Loucy (cell line): ENCODE results near the gene LTA.

ENCODE experiments used
- H2AFZ ChIP-seq: fragments of 200-600 bp; sonication (generic); 2 replicates; pipeline ENCODE4 v1.6.0; 2016; ENCODE audit warnings: antibody characterized with exemption, mild to moderate bottlenecking, low read length, moderate library complexity
- H3F3A ChIP-seq: fragments of 200-600 bp; 2 replicates; pipeline ENCODE4 v1.6.0; 2016; ENCODE audit warnings: antibody characterized with exemption, low read depth, mild to moderate bottlenecking
- H3K27me3 ChIP-seq: fragments of 200-600 bp; sonication (generic); 2 replicates; pipeline ENCODE4 v1.6.1; 2014; ENCODE audit warnings: low read length, mild to moderate bottlenecking; ENCODE audit not compliant: insufficient read depth, poor library complexity, severe bottlenecking
- H3K36me3 ChIP-seq: fragments of 200-600 bp; sonication (generic); 2 replicates; pipeline ENCODE4 v1.6.1; 2016; ENCODE audit warnings: low read length; ENCODE audit not compliant: insufficient read depth
- H3K4me1 ChIP-seq: fragments of 200-600 bp; sonication (generic); 2 replicates; pipeline ENCODE4 v1.5.1; 2014; ENCODE audit warnings: low read length, mild to moderate bottlenecking; ENCODE audit not compliant: insufficient read depth, poor library complexity, severe bottlenecking
- H3K4me2 ChIP-seq: fragments of 200-600 bp; sonication (generic); 2 replicates; pipeline ENCODE4 v1.6.0; 2014; ENCODE audit warnings: antibody characterized with exemption, low read length, low read depth, mild to moderate bottlenecking; ENCODE audit not compliant: poor library complexity, severe bottlenecking
- H3K4me3 ChIP-seq: fragments of 200-600 bp; sonication (generic); 2 replicates; pipeline ENCODE4 v1.5.1; 2014; ENCODE audit warnings: low read length, mild to moderate bottlenecking, mixed read lengths; ENCODE audit not compliant: poor library complexity, severe bottlenecking
- H3K79me2 ChIP-seq: fragments of 200-600 bp; sonication (generic); 2 replicates; pipeline ENCODE4 v1.6.1; 2014; ENCODE audit warnings: low read length; ENCODE audit not compliant: insufficient read depth
- H3K9ac ChIP-seq: fragments of 200-600 bp; sonication (generic); 2 replicates; pipeline ENCODE4 v1.6.0; 2014; ENCODE audit warnings: mild to moderate bottlenecking, low read depth, low read length, moderate library complexity; ENCODE audit not compliant: poor library complexity, severe bottlenecking
- H3K9me2 ChIP-seq: fragments of 200-600 bp; sonication (generic); replicated peaks from 2 replicates; pipeline ENCODE4 v1.6.1; 2016; ENCODE audit warnings: low read depth, low read length, mixed read lengths
- H3K9me3 ChIP-seq: fragments of 200-600 bp; sonication (generic); 2 replicates; pipeline ENCODE4 v1.6.1; 2014; ENCODE audit warnings: mild to moderate bottlenecking, antibody characterized with exemption, low read length, low read depth; ENCODE audit not compliant: insufficient read depth
- H4K20me1 ChIP-seq: fragments of 200-600 bp; sonication (generic); 2 replicates; pipeline ENCODE4 v1.6.0; 2014; ENCODE audit warnings: antibody characterized with exemption, low read length, mild to moderate bottlenecking; ENCODE audit not compliant: insufficient read depth, poor library complexity, severe bottlenecking
- EZH2phosphoT487 ChIP-seq: fragments of 200-600 bp; IDR thresholded peaks from 2 replicates; pipeline ENCODE4 v1.6.1; 2018; ENCODE audit warnings: antibody characterized with exemption, mild to moderate bottlenecking, moderate library complexity, borderline replicate concordance
- TF ChIP-seq, protein P1 (sequence below): fragments of 200-600 bp; sonication (generic); conservative IDR thresholded peaks from 2 replicates; pipeline ENCODE4 v1.5.1; 2014; ENCODE audit warnings: mild to moderate bottlenecking, antibody characterized with exemption, low read length

Gene LTA

DNA sequence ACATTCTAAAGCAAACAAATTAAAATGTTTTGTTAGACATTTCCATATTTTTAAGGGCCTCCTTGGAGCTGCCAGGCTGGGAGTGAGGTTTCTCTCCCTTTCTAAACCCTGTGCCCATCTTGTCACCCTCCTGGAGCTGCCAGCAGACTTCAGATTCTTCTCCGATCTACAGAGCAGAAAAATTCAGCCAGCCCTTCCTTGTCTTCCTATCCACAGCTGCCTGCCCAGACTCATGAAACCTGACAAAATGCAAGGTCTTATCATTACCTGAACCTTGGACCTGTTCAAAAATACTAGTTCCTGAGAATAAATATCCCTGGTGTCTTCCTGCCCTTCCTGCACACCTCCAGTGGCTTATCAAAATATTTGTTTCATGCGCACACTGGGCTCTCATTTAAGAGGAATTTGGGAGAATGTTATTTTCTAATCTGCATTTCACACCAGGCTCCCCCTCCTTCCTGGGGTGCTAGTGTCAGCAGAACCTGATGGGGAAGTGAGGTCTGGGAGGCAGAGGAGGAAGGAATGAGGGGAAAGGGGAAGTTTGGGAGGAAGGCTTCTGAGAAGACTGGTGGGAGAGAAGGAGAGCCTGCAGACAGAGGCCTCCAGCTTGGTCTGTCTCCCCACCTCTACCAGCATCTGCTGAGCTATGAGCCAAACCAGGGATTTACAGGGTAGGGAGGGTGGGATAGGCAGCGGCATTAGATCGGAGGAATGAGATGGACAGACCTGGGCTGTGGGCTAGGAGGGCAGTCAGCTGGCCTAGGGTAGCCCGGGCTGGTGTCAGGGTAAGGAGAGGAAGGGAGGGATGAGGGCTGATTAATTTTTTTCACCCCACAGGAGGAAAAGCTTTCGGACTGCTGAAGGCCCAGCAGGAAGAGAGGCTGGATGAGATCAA is 42.8 kb downstream of the LTA start, which contains the start of gene AIF1:
Gene AIF1 (plus strand): TSS at position 551 of the 895 bp plus-strand sequence. CDS start 96 bp downstream, at position 647.
- Histone ChIP-seq H2AFZ (peak within 1 kb of the TSS; percentile 25; the same call in 1 of the 2 replicates), H3K27me3 (no peaks in the 10 kb centered on the region), H3K9me2 (no peaks in the 10 kb centered on the region), H3K4me2 (peak within 1 kb of the TSS; percentile 97), H3K4me1 (peaks cover 40% of the 10 kb centered on the region), H3F3A (peaks cover 12% of the 10 kb centered on the region; the same call in 1 of the 2 replicates), H3K9ac (peak within 1 kb of the TSS; percentile 98), H3K9me3 (no peaks in the 10 kb centered on the region), H3K4me3 (peak within 1 kb of the TSS; percentile 81), H3K36me3 (no peaks in the 10 kb centered on the region), H4K20me1 (no peaks in the 10 kb centered on the region), H3K79me2 (peaks cover 46% of the 10 kb centered on the region)
- TF ChIP-seq, protein P1, sequence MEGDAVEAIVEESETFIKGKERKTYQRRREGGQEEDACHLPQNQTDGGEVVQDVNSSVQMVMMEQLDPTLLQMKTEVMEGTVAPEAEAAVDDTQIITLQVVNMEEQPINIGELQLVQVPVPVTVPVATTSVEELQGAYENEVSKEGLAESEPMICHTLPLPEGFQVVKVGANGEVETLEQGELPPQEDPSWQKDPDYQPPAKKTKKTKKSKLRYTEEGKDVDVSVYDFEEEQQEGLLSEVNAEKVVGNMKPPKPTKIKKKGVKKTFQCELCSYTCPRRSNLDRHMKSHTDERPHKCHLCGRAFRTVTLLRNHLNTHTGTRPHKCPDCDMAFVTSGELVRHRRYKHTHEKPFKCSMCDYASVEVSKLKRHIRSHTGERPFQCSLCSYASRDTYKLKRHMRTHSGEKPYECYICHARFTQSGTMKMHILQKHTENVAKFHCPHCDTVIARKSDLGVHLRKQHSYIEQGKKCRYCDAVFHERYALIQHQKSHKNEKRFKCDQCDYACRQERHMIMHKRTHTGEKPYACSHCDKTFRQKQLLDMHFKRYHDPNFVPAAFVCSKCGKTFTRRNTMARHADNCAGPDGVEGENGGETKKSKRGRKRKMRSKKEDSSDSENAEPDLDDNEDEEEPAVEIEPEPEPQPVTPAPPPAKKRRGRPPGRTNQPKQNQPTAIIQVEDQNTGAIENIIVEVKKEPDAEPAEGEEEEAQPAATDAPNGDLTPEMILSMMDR: no peak
- no peak for TF ChIP-seq EZH2phosphoT487

DNA sequence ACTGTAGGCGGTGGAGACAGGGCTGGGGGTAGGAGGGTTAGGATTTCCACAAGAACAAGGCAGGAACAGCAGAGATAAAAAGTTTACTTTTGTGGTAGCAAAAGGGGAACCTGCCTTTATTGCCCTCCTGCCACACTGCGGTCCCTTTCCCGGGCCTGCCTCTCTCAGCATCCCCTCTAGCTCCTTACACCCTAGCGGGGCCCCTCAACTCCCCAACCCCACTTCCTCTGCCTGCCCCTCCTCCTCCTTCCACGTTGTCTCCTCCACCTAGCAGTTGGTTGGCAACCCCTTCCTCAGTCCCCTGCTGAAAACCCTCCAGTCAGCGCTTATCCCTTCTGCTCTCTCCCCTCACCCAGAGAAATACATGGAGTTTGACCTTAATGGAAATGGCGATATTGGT is 43.7 kb downstream of the LTA start:
- H3K9me2 ChIP-seq: no peaks in the 10 kb centered on the region
- H3K27me3 ChIP-seq: peaks cover 3% of the 10 kb centered on the region
- no peaks in the 10 kb centered on the region for H4K20me1 ChIP-seq
- H3K4me1 ChIP-seq: peaks cover 38% of the 10 kb centered on the region
- H3K4me2 ChIP-seq: peak overlapping the region; percentile 97
- no peaks in the 10 kb centered on the region for H3K36me3 ChIP-seq
- peak overlapping the region; percentile 81 for H3K4me3 ChIP-seq
- no peaks in the 10 kb centered on the region for H3K9me3 ChIP-seq
- H3K9ac ChIP-seq: peak overlapping the region; percentile 98
- peaks cover 12% of the 10 kb centered on the region; the same call in 1 of the 2 replicates for H3F3A ChIP-seq
- peak overlapping the region; percentile 25; the same call in 1 of the 2 replicates for H2AFZ ChIP-seq
- H3K79me2 ChIP-seq: peaks cover 48% of the 10 kb centered on the region
- TF ChIP-seq EZH2phosphoT487: no peak
- TF ChIP-seq, protein P1: no peak

DNA sequence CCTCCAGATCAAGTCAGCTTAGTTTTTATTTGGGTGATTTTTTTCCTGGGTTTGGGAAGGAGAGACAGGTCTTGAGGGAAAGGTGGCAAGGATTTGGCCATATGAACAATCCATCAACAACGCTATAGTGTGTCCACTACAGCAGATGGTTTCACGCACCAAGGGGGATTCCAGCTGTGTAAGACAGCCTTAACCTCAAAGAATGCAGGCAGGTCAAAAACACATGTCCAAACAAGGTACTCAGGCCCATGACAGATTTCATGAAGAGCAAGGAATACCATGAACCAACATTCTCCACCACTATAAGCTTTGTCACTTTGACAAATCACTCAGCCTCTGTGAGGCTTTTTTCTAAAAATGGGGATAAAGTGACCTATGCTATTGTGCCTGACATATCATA is 44.9 kb downstream of the LTA start:
- Histone ChIP-seq H3K4me1 (peaks cover 44% of the 10 kb centered on the region), H3K4me3 (peak overlapping the region; percentile 81), H3K36me3 (no peaks in the 10 kb centered on the region), H3K9me2 (no peaks in the 10 kb centered on the region), H2AFZ (no peak overlapping the region), H4K20me1 (peaks cover 12% of the 10 kb centered on the region), H3K27me3 (peaks cover 10% of the 10 kb centered on the region), H3K9me3 (no peaks in the 10 kb centered on the region), H3K4me2 (peak overlapping the region; percentile 97), H3F3A (peaks cover 12% of the 10 kb centered on the region; the same call in 1 of the 2 replicates), H3K79me2 (peaks cover 61% of the 10 kb centered on the region), H3K9ac (peak overlapping the region; percentile 98)
- TF ChIP-seq, protein P1: no peak
- no peak for TF ChIP-seq EZH2phosphoT487
